ENCODE data around the gene CKAP2L. TPM values are rescaled to one million over a fixed set of nuclear protein-coding genes. Genes with fewer than 3 reads are reported as not detected.

Gene CKAP2L
- total and polyA plus RNA-seq, 9 of the 15 experiments (the other 6 are each of a cell fraction or from before 2014, with no cell fraction given): 10.4 to 21.9 (median 14.2) TPM

- TF ChIP-seq RREB1 (CRISPR knock-in tag; IDR thresholded peaks at IDR 0.05) (no peak), SUPT5H (IDR thresholded peaks at IDR 0.05) (no peak), TFE3 (CRISPR knock-in tag; IDR thresholded peaks at IDR 0.05) (no peak), SRSF7 (optimal IDR thresholded peaks at IDR 0.05; ENCODE audit: low read depth, low read length) (no peak), ZNF24 (IDR thresholded peaks at IDR 0.05) (no peak), ZNF57 (CRISPR knock-in tag; IDR thresholded peaks at IDR 0.05) (no peak), ZNF274 (IDR thresholded peaks at IDR 0.05; ENCODE audit: borderline replicate concordance, low read depth, low read length) (no peak), HINFP (tag; conservative IDR thresholded peaks at IDR 0.05; ENCODE audit: low read depth) (no peak), ZNF324 (CRISPR knock-in tag; IDR thresholded peaks at IDR 0.05) (no peak), NCOR1 (IDR thresholded peaks at IDR 0.05) (no peak), ZNF695 (CRISPR knock-in tag; IDR thresholded peaks at IDR 0.05) (no peak), CBX8 (IDR thresholded peaks at IDR 0.05; ENCODE audit: borderline replicate concordance, extremely low read depth, low read depth, low read length, poor library complexity, severe bottlenecking) (no peak), ZNF41 (CRISPR knock-in tag; conservative IDR thresholded peaks at IDR 0.05) (no peak), MYBL2 (IDR thresholded peaks at IDR 0.05; ENCODE audit: low read depth) (no peak), MYBL2 (CRISPR knock-in tag; IDR thresholded peaks at IDR 0.05; ENCODE audit: borderline replicate concordance) (no peak), HMBOX1 (IDR thresholded peaks at IDR 0.05) (no peak)
These were observed 73.5 kb downstream of the CKAP2L start (continued) for GRCh38 chr2:112690853-112691401.
